Measurements from ENCODE around the gene GRAMD2A.
A peak's percentile ranks its signal among the peaks of the same experiment; 100 is the strongest.

The GRAMD2A gene

DNA sequence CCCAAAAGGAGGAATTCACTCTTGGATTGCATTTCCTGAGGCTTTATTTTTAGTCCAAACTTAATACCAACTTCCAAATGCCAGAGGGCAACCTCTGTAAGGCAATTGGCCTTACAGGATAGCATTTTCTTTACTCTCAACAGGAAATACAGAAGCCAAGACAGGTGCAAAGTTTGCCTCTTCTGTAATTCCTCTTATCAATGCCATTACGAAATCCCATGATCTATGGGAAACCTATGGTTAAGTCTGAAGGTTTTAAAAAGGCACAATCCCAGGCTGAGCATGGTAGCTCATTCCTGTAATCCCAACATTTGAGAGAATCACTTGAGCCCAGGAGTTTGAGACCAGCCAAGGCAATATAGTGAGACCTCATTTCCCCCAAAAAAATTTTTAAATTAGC is 18.5 kb upstream of the GRAMD2A start:
- DNase-seq: no peak

DNA sequence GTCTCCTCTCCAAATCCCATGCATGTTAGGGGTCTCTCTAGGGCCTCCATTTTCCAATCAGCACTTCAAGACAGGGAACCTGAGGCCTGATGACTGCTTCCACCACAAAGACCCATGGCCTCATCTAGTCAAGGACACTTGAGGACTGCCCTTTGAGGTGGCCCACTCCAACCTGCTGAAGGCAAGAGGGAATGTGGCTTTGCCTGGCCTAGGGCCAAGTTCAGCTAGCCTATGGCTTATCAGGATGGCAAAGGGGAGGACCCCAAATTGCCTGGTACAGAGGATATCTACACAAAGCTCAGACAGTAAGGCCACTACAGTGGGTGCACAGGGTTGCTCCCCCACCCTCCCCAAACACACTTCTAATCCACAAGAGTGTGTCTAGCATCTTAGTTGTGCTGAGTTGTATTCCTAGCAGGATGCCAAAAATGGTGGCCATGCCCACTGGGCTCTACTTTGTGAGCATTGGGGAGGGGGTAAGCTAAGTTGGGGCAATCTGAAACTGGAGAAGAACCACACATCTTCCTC is 10.0 kb upstream of the GRAMD2A start:
- DNase-seq: no peak

DNA sequence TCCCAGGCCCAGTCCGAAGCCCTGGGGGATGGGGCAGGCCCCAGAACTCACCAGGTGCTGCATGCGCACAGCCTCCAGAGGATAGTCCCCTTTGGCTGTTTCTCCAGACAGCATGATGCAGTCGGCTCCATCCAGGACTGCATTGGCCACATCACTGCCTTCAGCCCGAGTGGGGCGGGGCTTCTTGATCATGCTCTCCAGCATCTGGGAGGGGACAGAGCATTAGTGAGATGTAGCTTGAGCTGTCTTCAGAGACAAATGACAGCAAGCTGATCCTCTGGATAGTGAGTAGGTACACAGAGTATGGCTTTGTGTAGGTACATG is 9.1 kb upstream of the GRAMD2A start:
- DNase-seq: no peak

DNA sequence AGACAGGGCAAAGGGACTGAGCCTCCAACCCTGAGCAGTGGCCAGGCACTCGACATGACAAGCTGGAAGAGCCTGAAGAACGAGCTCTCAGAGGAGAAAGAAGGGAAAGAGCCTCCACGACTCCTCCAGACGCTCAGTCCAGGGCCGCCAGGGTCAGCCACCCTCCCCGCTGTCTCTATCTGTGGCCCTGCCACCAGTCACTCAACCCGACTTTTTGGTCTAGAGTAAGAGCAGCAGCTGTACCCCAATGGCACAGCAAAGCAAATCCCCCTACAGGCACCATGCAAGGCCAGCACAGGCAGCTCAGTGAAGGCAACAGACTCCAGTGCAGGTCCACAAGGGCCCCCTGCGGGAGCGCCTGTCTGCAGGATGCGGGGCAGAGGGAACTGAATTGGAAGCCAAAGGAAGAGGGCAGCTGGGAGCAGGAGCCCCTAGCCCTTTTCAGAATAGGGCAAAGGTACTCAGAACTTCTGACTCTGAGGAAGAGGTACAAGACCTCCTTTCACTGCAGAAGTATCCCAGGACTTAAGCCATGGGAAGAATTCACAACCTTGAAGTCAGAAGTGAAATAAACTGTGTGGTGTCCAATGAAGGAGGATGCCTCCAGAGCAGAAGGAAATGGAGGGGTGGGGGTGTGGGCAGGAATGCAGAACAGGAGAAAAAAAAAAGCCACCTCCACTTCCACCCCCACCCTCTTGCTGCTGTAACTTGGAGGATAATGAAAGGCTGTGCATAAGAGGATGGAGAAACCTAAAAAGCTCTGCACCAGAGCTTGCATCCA is 8.5 kb upstream of the GRAMD2A start:
- DNase-seq: no peak

DNA sequence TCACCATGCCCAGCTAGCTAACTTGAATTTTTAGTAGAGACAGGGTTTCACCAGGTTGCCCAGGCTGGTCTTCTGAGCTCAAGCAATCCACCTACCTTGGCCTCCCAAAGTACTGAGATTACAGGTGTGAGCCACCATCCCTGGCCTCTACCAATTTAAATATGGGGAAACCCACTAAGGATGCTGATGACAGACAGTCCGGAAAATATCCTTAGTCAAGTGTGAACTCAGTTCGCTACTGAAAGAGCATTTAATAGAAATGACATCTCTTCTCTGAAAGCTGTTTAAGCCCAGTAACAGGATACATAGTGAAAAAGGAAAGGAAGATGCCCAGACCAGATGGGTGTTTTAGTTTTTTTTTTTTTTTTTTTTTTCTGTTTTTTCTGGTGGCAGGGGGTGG is 7.7 kb upstream of the GRAMD2A start:
- DNase-seq: no peak

DNA sequence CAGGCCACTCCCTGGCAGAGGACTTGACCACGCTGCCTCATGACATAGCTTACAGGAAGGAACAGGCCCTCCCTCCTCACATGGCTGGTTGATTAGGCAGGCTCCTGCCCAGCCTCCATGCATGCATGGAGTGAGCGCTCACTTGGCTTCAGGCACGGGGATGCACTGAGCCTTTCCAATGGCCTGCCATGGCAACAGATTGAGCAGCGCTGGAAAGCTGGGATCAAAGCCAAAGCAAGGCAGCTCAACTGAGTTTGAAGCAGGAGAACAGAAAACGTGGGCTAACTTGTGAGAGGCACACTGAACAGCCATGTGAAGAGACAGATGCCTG is 5.9 kb upstream of the GRAMD2A start:
- DNase-seq: peak; percentile 79 to 91

DNA sequence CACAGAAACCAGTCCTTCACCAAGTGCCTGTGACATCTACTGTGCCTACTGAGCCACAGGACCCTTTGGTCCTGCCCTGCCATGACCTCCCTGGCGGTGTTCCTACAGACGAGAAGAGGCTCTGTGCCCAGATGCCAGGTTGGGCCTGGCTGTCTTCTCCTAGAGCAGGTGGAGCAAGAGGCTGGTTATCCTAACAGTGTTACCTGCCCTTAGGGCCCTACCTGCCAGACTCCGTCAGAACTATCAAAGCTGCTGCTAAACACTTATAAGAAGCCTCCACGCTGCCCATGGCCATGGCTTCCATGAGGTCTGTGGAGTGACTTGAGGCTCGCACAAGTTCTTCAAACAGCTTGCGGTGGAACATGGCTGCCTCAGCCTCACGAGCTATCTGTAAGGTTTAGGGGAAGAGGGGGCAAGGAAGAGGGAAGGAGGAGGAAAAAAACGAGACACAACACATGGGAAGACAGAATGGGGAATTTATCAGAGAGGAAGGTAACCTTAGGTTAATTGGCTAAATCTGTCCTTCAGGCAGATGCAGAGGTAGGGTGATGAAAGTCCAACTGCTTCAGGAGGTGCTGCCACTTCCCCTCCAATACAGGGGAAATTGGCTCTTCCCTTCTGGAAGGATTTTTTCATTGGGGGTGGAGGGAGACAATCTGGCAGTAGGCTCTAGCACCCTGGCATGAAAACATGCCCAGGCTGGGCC is 5.4 kb upstream of the GRAMD2A start:
- DNase-seq: no peak

DNA sequence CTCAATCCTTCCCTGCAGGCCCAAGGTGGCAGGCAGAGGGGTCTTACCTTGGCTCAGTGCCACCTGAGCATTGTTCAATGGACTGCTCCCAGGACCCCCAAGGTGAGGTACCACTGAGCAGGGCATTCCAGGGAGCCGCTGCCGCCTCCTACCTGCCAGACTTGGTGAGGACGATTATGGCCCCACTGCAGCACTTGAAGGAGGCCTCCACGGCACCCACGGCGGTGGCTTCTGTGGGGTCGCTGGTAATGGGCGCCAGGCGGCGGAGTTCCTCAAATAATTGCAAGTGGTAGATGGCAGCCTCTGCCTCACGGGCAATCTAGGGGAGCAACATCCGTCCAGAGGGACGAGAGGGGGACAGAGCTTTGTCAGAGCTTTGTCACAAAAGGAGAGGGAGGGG is 4.7 kb upstream of the GRAMD2A start:
- DNase-seq: no peak

DNA sequence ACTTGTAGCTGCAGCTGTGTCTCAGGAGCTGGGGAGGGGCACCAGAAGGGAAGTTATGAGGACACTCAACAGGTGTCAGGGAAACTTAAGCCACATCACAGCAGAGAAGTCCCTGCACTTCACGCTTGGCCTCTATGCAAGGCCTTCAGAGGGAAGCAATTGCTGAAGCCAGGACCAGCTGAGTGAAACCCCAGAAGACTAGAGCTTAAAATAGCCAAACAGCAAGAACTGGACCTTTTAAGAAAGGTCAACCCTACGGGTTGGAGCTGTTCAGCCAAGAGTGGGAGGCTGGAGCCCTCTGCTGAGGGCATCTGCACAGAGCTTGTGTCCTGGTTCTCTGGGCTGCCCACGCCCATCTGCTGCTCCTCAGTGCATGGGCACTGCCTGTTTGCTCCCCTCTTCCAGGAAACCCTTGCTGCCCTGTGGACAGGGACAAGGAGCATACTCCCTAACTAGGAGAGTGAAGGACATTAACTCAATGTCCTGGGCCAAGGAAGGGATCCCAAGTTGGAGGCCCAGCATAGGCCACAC is 3.9 kb upstream of the GRAMD2A start:
- DNase-seq: no peak

DNA sequence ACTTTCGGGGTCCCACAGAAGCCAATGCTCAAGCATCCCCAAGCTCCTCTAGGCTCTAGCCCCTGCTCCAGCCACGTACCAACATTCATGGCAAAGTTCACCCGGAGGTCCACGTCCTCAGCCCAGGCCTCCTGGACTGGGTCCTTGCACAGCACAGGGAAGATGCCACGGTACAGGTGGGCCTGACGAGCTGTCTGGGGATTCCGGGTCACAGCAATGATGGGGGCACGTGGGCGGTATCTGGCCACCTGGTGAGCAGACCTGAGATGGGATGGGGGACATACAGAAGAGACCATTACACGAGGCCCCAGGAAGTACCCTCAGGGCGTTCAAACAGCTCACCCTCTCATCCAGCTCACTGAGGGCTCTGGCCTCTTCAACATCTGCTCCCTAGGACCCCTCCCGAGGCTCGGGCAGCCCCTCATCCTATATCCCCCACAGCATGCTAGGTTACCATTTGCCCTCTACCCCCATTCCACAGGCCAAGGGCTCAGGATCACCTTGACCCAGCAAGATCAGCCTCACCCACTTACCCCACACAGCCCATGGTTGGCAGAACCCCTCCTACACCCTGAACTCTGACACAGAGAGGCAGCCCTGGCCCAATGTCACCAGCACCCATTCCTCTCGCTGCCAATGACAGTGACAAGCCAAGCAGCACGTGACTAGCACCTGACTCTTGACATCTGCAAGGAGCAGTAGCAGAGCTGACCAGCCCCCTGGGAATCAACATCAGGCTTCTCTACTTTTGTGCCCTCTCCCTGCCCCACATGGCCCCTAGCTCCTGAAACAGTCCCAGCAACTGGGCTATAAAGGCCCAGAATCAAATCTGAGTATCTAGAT is 3.0 kb upstream of the GRAMD2A start:
- DNase-seq: no peak

DNA sequence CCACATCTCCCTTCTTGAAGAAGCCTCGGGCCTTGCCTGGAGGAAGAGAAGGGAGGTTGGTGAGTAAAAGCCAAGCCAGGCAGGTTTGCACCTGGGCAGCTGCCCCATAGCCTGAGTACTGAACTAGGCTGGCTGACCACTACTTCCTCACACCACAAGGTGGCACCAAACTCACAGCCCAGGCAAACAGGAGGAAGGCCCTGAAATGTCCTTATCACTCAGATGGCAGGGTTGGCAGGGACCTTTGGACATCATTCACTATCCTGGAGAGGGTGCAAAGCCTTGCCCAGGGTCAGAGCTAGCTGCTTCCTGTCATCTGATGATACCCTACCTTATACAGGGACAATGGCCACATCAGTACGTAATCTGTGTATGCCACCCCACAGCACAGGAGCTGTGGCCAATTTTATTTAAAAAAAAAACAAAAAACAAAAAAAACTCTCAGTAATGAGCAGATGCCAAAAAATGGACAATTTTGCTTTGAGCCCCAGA is 2.2 kb upstream of the GRAMD2A start:
- DNase-seq: peak; percentile 67 to 75

DNA sequence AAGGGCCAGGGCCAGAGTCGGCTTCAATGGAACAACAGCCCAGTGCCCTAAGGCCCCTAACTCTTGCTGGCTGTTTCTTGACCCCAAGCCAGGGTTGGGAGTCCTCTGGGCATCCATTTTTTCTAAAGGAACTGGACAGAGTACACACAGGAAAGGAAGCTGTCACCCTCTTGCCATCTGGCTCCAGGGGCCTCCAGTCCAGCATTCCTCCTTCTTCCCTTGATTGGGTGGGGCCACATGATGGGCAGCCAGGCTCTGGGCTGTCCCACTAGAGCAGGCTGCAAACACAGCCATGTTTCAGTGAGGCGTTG is 1.6 kb upstream of the GRAMD2A start:
- DNase-seq: no peak

DNA sequence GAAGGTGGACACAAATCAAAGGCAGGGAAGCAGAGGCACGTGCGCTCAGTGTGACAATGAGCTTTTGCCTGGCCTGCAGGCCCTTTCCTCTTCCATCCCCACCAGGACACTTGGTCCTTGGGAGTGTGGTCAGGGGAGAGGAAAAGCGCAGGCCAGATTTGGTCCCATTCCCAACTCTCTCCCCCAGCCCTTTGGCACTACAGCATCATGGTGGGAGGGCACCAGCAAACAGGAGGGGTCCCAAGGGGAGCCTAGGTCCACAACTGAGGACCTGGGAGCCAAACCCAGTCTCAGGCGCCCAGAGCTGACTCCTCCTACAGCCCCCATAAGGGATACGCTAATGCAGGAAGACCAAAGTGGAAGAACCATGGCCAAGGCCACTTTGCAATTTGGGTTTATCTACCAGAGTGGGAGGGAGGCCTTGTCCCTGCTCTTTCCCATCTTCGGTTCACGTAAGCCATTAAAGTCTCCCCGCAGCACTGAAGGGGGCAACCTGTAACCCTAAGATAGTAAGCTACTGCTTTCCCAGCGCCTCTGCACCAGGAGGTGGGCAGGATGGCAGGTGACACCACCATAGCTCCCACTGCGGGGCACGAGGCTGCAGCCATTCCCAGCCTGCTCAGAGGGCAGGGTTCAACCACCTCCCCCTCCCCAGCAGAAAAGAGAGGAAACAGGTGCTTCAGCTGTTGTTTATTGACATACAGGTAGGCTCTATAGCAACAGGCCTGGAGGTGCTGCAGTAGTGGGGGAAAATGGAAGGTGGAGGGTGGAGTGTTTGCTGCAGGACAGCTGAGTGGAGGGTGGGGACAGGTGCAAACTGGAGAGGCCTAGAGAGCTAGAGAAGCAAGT is 993 bp upstream of the GRAMD2A start:
- DNase-seq: peak; percentile 69 to 89

DNA sequence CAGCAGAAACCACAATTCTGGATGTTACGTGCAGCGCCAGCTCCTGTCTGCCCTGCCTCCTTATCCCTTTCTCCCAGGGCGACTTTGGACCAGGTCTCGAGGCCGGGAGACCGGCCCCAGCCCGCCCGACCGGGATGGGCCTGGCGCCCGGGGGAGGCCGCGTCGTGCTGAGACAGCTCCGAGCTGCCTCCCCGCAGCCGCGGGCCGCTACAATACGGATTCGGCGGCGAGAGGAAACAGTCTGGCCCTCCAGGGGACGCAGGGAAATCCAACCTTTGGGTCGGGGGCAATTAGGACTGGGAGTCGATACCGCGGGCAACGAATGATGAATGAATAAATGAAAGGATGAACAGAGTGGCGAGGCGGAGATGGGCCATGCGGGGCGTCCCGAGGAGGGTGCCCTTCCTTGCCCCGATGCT is 537 bp downstream of the GRAMD2A start:
- DNase-seq: no peak

DNA sequence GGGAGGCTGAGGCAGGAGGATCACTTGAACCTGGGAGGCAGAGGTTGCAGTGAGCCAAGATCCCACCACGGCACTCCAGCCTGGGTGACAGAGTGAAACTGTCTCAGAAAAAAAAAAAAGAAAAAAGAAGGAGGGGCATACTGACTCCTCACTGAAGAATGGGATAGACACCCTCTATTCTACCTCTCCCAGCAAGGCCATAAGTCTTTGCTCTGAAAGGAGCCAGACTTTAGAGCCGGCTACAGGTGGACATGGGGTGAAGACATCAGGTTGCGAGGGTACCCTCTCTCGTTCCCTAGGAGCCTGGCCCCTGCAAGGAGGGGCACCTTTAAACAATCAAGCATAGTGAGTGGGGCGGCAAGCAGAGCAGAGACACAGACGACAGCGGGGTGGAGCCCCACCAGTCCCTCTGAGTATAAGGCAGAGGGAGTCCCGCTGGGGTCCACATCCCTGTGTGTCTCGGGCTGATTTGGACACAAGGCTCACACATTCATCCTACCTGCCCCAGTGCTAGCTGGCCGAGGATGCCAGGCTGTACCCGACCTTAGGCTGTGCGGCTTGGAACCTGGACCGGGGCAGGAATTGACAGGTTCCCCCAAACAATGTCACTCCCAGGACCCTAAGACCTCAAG is 1.1 kb downstream of the GRAMD2A start:
- no peak for DNase-seq

DNA sequence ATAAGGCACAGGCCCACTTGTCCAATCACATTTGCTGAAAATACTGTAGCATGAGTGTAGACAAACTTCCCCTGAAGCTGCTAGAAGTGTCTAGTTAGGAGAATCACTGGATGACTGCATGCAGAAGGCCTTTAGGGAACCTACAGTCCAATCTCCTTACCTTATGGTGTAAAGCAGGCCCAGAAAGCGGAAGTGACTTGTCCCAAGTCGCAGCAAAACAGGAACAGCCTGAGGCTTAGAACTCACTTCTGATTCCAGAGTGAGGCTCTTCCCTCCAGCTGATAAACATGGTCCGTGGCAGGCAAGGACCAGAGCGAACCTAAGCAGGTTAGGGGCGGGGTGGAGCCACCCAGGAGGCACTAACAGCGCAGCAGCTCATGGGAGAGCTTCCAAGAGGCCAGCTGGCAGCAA is 2.5 kb downstream of the GRAMD2A start:
- no peak for DNase-seq

DNA sequence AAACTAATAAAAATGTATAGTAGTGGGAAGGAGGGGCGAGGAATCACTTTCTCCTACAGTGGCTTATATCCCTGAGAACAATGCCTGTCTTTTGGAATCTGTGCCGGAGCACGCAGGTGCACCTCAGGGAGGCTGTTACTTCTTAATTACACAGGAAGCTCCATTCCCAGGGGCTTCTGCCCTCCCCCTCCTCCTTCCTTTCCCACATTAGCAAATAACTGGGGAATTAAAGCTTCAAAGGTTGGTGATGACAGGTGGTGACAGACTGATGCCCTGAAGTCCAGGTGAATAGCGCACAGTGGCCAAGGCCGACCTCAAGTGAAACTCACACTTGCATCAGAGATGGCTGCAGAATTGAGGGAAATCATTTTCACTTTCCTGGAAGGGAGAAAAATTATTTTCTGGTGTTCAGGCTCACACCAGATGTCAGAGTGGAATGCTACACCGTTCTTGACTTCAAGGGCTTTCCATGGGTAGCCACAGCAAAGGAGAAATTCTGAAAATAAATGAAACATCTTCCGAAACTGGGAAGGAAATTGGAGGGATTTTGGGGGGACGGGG is 3.7 kb downstream of the GRAMD2A start:
- no peak for DNase-seq

DNA sequence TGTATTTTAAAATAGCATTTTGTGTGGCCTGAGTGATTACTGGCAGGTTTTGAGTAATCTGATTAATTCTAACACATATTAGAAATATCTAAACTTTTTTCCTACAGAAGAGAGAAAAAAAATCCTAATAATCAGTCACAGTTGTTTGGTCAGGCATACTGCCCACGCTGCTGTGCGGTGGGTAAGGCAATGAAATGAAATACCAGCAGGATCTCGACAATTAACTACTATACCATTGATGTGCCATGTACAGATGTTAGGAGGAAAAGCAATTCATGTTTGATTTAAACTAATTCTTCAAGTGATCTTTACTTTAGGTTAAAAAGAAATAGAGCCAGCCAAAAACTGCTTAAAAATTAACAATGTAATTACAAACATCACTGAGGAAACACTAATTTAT is 5.2 kb downstream of the GRAMD2A start:
- peak in 1 of 2 experiments; percentile 48 for DNase-seq

DNA sequence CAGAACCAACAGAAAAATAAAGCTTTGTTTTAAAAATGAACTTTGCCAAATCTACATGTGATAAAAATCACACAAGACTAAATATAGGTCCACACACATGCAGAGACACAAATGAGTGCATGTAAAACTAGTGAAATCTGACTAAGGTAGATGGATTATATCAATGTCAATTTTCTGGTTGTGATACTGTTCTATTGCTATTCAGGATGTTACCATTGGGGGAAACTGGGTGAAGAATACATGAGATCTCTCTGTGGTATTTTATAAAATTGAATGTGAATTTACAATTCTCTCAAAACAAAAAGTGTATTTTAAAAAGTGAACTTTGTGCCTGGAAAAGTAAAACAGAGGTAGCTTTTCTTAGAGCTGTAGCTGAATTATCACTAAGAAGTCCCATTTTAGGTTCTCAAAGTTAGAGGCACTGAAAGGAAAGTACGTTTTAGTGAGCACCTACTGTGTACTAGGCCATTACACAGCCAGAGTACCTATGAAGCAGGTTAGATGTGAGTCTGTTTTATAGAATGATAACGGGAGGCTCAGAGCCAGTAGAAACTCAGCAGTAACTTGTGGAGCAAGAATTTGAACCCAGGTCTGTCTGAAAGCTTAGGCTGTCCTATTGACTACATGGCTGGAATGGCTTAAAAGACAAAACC is 8.2 kb downstream of the GRAMD2A start:
- no peak for DNase-seq

DNA sequence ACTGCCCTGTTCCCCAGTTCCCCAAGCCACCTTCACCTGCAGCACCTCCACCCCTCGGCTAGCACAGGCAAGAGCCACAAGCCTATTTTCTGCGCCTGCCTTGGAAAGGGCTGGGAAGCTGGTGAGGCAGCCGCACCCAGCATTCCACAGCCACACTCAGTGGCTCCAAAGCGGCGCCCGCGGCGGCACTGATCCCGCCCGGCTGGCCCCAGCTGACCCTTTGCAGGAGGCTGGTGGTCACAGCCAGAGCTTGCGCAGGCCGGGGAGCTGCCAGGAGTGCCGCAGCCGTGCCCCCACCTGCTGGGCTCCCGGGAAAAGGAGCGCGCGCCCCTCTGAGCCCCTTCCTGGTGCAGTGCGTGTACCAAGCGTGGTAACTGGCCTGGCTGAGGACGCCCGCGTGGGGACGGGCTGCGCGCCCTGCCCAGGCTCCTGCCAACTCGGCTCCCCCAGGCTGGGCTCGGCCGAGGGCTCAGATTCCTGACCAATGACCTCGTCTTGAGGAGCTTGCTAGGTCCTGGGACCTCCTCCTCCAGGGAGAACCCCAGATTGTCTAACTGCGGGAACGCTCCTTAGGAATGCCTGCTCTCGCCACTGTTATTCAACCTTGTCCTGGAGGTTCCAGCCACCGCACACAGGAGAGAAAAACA is 13.3 kb downstream of the GRAMD2A start:
- DNase-seq: no peak

DNA sequence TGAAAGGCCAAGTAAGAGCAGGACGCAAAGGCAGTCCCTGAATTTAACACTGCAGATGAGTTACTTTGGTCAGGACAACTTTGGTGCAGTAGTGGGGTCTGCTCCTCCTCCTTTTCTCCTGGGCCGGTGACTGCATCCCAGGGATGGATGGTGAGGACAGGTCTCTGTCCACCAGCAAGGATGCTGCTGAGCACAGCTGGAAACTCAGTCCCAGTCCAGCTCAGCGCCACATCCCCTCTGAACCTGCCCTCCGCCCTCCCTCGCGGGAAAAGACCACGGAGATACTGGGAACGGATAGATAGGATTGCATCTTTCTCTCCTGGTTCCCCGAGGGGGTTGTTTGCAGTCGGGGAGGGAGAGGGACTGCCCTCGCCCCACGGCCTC is 13.8 kb downstream of the GRAMD2A start:
- DNase-seq: no peak

Data from NCI-H2081 (cell line).